K562 (cell line): ENCODE data around the gene EPOP. TPM values are rescaled to one million over a fixed set of nuclear protein-coding genes. Genes with fewer than 3 reads are reported as not detected.

Experiments used
- ARID2 ChIP-seq: fragments of 450-650 bp; IDR thresholded peaks from 2 replicates; pipeline ENCODE4 v1.6.1; 2017; ENCODE audit warnings: antibody characterized with exemption, mild to moderate bottlenecking
- ARNT ChIP-seq, 2 experiments: fragments of 450-650 bp; IDR thresholded peaks; 2 replicates each; pipeline ENCODE4 v1.6.1; 2016; ENCODE audit warnings: mild to moderate bottlenecking in 1 of 2
- ATF3 ChIP-seq, 2 experiments: fragments of 450-650 bp in 1 of 2; sonication (generic) in 1 of 2; formaldehyde crosslinking in 1 of 2; IDR thresholded peaks in 1 of 2; conservative IDR thresholded peaks in 1 of 2; 2 replicates each; pipeline versions ENCODE4 v1.6.1 to v1.8.1; 2016 to 2023; ENCODE audit warnings: mild to moderate bottlenecking in 2 of 2, moderate library complexity in 2 of 2, inconsistent platforms in 1 of 2, missing genetic modification reagents in 1 of 2
- CHD2 ChIP-seq: IDR thresholded peaks from 2 replicates; pipeline ENCODE4 v1.6.1; 2011; ENCODE audit warnings: low read depth, low read length
- ELK3 ChIP-seq: fragments of 450-650 bp; formaldehyde crosslinking; IDR thresholded peaks from 2 replicates; pipeline ENCODE4 v1.4.0; 2020; ENCODE audit warnings: mild to moderate bottlenecking
- FOXM1 ChIP-seq, 2 experiments: fragments of 450-650 bp in 1 of 2; sonication (generic) in 1 of 2; formaldehyde crosslinking in 1 of 2; IDR thresholded peaks; 2 replicates each; pipeline versions ENCODE4 v1.6.1 to v1.9.0; 2017 to 2022; ENCODE audit warnings: low read depth in 2 of 2, mild to moderate bottlenecking in 2 of 2, missing genetic modification reagents in 1 of 2, moderate library complexity in 1 of 2
- GMEB1 ChIP-seq: fragments of 250-450 bp; sonication (Bioruptor Pico); IDR thresholded peaks from 2 replicates; pipeline ENCODE4 v1.4.0; 2020; ENCODE audit warnings: mild to moderate bottlenecking
- HDAC1 ChIP-seq, 2 experiments: fragments of 450-650 bp; IDR thresholded peaks; 2 replicates each; pipeline ENCODE4 v1.6.1; 2016 to 2017; ENCODE audit warnings: inconsistent platforms in 1 of 2, mild to moderate bottlenecking in 1 of 2, moderate library complexity in 1 of 2
- HNRNPH1 ChIP-seq: fragments of 200-400 bp; formaldehyde crosslinking; optimal IDR thresholded peaks from 2 replicates; pipeline ENCODE3; 2017; ENCODE audit warnings: low read depth, mild to moderate bottlenecking, low read length, moderate library complexity
- KAT7 ChIP-seq: sonication (generic); formaldehyde crosslinking; IDR thresholded peaks from 2 replicates; pipeline ENCODE4 v1.8.0; 2022; ENCODE audit warnings: missing genetic modification reagents, mild to moderate bottlenecking, borderline replicate concordance
- KLF1 ChIP-seq: fragments of 450-650 bp; IDR thresholded peaks from 2 replicates; pipeline ENCODE4 v1.6.1; 2016; ENCODE audit warnings: missing genetic modification characterization, missing compliant biosample characterization
- KLF10 ChIP-seq: fragments of 250-450 bp; sonication (Bioruptor Pico); IDR thresholded peaks from 2 replicates; pipeline ENCODE4 v1.6.1; 2021; ENCODE audit warnings: matching md5 sums
- PHB ChIP-seq: fragments of 250-450 bp; sonication (Bioruptor Pico); IDR thresholded peaks from 2 replicates; pipeline ENCODE4 v1.5.0; 2021
- PML ChIP-seq: IDR thresholded peaks from 2 replicates; pipeline ENCODE4 v1.6.1; 2012; ENCODE audit warnings: low read length, inconsistent platforms
- POU5F1 ChIP-seq: fragments of 150-350 bp; IDR thresholded peaks from 2 replicates; pipeline ENCODE4 v1.6.1; 2014; ENCODE audit warnings: borderline replicate concordance, low read length, low read depth, mild to moderate bottlenecking; ENCODE audit not compliant: partially characterized antibody
- PTRF ChIP-seq: fragments of 450-650 bp; IDR thresholded peaks from 2 replicates; pipeline ENCODE4 v1.6.1; 2016; ENCODE audit warnings: mild to moderate bottlenecking, missing genetic modification characterization, missing compliant biosample characterization
- SIN3B ChIP-seq: fragments of 450-650 bp; IDR thresholded peaks from 2 replicates; pipeline ENCODE4 v1.6.1; 2017; ENCODE audit warnings: low read depth, mild to moderate bottlenecking, moderate library complexity
- SMARCA4 ChIP-seq: fragments of 450-650 bp; IDR thresholded peaks from 2 replicates; pipeline ENCODE4 v1.6.1; 2016
- SNAPC5 ChIP-seq: fragments of 250-450 bp; sonication (Bioruptor Pico); IDR thresholded peaks from 2 replicates; pipeline ENCODE4 v1.8.0; 2021; ENCODE audit warnings: moderate library complexity, mild to moderate bottlenecking, inconsistent platforms
- TARDBP ChIP-seq: fragments of 450-650 bp; IDR thresholded peaks from 2 replicates; pipeline ENCODE4 v1.6.1; 2016
- ZKSCAN8 ChIP-seq: fragments of 200-800 bp; sonication (Bioruptor generic); IDR thresholded peaks from 2 replicates; pipeline ENCODE4 v1.6.1; 2016; ENCODE audit warnings: missing genetic modification characterization, missing compliant biosample characterization
- ZNF165 ChIP-seq: fragments of 250-450 bp; sonication (Bioruptor Pico); IDR thresholded peaks from 2 replicates; pipeline ENCODE4 v1.4.0; 2020; ENCODE audit warnings: borderline replicate concordance
- ZNF511 ChIP-seq: sonication (generic); formaldehyde crosslinking; IDR thresholded peaks from 2 replicates; pipeline ENCODE4 v1.8.0; 2022; ENCODE audit warnings: mild to moderate bottlenecking, missing genetic modification reagents
- ZNF586 ChIP-seq: fragments of 450-650 bp; formaldehyde crosslinking; conservative IDR thresholded peaks from 2 replicates; pipeline ENCODE4 v1.4.0; 2020; ENCODE audit warnings: mild to moderate bottlenecking, moderate library complexity
- ZNF668 ChIP-seq: fragments of 250-450 bp; sonication (Bioruptor Pico); IDR thresholded peaks from 2 replicates; pipeline ENCODE4 v1.8.0; 2022; ENCODE audit warnings: mild to moderate bottlenecking, inconsistent platforms
- ZNF785 ChIP-seq: fragments of 250-450 bp; sonication (Bioruptor Pico); IDR thresholded peaks from 2 replicates; pipeline ENCODE4 v1.4.0; 2020; ENCODE audit warnings: mild to moderate bottlenecking
- polyA plus RNA-seq, 8 experiments: library from polyadenylated mRNA; depleted of rRNA in 4 of 8; stranded (reverse) in 5 of 8; unstranded in 3 of 8; fragments of >200 nt; fragmentation: Nextera tagmentation in 2 of 8; fragmentation: Illumina TruSeq in 1 of 8; extraction: Ambion mirVana in 2 of 8; extraction: Trizol in 1 of 8; gene quantifications; 2 replicates each; pipeline versions ENCODE4 v1.2.1 to v1.2.3, GENCODE V29; 2011 to 2014; ENCODE audit warnings: inconsistent platforms in 1 of 8, missing spikeins in 1 of 8
- total RNA-seq, 7 experiments: library from RNA; depleted of rRNA in 6 of 7; stranded (reverse); fragments of >200 nt in 6 of 7; fragmentation: Illumina TruSeq in 2 of 7; extraction: Trizol in 2 of 7; gene quantifications; 2 replicates each; pipeline versions ENCODE4 v1.2.1 to v1.2.3, GENCODE V29; 2011 to 2021; ENCODE audit warnings: low replicate concordance in 1 of 7

The EPOP gene
- total and polyA plus RNA-seq, 9 of the 15 experiments (the other 6 are each of a cell fraction or from before 2014, with no cell fraction given), result 0.41 to 10.6 (median 4.6) TPM

GRCh38 chr17:38676706-38677504 is 2.1 kb upstream of the EPOP start (continued):
- TF ChIP-seq ELK3 (CRISPR knock-in tag), result no peak
- no peak for TF ChIP-seq ZNF668 (CRISPR knock-in tag)
- TF ChIP-seq SNAPC5, result no peak
- no peak for TF ChIP-seq POU5F1
- TF ChIP-seq ZKSCAN8, result no peak
- TF ChIP-seq ZNF586 (CRISPR knock-in tag), result no peak
- no peak for TF ChIP-seq ZNF785
- TF ChIP-seq ARNT (IDR thresholded peaks at IDR 0.05), result peak in 1 of 2 experiments; percentile 32; a peak in 1 of 4 replicates
- TF ChIP-seq SIN3B, result no peak
- 0 out of 2 replicates have a peak, but pooled peaks have one; percentile 29 for TF ChIP-seq SMARCA4
- 0 out of 2 replicates have a peak, but pooled peaks have one; percentile 32 for TF ChIP-seq ARID2
- no peak for TF ChIP-seq PTRF (tag)
- 0 out of 2 replicates have a peak, but pooled peaks have one; percentile 36 for TF ChIP-seq TARDBP
- TF ChIP-seq FOXM1 (IDR thresholded peaks at IDR 0.05; ENCODE audit: low read depth), result no peak
- TF ChIP-seq FOXM1 (CRISPR knock-in tag; IDR thresholded peaks at IDR 0.05; ENCODE audit: low read depth), result no peak
- no peak for TF ChIP-seq KAT7 (CRISPR knock-in tag)
- no peak for TF ChIP-seq ZNF511
- no peak for TF ChIP-seq ZNF165 (CRISPR knock-in tag)
- TF ChIP-seq ATF3 (IDR thresholded peaks at IDR 0.05), result peak; percentile 64
- no peak; the same call in 1 of the 2 replicates for TF ChIP-seq ATF3 (CRISPR knock-in tag; conservative IDR thresholded peaks at IDR 0.05)
- no peak for TF ChIP-seq PML
- peak in 1 of 2 experiments; percentile 56; a peak in 2 of 4 replicates for TF ChIP-seq HDAC1 (IDR thresholded peaks at IDR 0.05)
- no peak for TF ChIP-seq KLF10 (CRISPR knock-in tag)
- peak; percentile 85 for TF ChIP-seq KLF1 (tag)
- no peak for TF ChIP-seq CHD2
- no peak for TF ChIP-seq HNRNPH1
- no peak for TF ChIP-seq GMEB1
- TF ChIP-seq PHB, result no peak
